ENCODE results near the gene SERHL2.
"Not testable (repeated sequence)": the region's sequence is repeated elsewhere in the genome, so short reads cannot be mapped to it uniquely, and the experiment has no call there.

The SERHL2 gene

DNA sequence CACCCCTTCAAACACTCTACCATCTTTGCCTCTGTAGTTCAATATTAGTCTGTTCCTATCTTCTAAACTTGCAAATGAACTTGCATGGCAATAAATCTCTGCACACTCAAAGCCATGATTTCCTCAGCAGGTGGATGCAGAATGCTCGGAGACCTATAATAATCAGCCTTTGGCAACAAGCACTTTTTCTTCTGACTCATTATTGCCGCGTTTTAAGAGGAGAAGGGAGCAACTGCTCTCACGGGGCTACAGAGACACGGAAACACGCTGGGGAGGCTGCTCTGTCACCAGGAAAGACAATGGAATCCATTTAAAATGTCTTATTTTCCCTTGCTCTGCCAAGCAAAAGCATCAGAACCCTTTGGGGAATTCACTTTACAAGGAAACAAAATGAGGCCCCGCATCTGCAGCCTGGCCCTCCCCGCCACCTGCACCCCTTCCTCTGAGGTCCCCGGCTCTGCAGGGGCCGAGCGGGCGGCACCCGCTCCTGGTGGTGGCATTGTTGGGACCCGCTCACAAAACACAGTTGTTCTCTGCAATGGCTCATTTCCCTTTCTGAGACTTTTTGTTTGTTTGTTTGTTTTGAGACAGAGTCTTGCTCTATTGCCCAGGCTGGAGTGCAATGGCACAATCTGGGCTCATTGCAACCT, 18.5 kb upstream of the SERHL2 start:
- DNase-seq (ENCODE audit: low read depth) = not testable (repeated sequence)

DNA sequence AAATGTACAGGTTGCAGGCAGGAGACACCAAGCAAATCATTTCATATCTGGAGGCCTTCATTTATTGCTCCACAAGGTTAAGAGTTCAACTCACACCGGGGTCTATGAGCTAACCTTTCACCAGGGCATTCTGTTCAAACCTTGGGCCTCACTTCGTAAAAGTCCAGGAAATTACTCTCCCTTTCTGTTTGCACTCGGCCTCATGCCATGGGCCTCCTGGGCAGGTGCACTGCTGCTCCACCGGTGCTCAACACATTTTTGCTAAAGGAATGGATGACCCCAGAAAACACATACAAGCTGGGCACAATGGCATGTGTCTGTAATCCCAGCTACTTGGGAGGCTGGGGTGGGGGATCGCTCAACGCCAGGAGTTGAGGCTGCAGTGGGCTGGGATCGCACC, 17.6 kb upstream of the SERHL2 start:
- DNase-seq (ENCODE audit: low read depth) = no peak

DNA sequence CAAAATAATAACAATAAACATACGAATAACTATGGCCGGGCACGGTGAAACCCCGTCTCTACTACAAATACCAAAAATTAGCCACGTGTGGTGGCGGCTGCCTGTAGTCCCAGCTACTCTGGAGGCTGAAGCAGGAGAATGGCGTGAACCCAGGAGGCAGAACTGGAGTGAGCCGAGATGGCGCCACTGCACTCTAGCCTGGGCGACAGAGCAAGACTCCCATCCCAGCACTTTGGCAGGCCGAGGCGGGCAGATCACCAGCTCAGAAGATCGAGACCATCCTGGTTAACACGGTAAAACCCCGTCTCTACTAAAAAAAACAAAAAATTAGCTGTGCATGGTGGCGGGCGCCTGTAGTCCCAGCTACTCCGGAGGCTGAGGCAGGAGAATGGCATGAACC, 17.1 kb upstream of the SERHL2 start:
- DNase-seq (ENCODE audit: low read depth) = not testable (repeated sequence)

DNA sequence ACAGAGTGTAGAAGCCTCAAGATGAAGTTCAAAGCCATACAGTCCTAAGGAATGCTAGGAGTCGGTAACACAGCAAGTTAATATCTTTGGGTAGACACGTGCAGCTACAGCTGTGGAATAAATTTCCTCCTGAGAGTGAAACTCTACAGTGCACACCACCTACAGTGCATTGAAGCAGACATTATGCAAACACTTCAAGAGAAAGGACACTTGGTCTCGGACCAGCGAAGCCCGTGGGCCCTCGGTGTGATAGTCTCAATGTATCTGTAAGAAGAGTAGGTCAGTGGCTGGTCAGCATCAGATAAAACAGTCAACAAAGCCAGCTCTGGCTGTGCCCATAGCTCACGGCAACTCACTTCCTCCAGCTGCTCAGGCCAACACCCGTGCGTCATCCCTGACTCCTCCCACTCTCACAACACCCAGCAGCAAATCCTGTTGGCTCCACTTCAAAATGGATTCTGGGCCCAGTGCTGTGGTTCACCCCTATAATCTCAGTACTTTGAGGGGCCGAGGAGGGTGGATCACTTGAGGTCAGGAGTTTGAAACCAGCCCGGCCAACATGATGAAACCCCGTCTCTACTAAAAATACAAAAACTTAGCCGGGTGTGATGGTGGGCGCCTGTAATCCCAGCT, 16.4 kb upstream of the SERHL2 start:
- not testable (repeated sequence) for DNase-seq (ENCODE audit: low read depth)

DNA sequence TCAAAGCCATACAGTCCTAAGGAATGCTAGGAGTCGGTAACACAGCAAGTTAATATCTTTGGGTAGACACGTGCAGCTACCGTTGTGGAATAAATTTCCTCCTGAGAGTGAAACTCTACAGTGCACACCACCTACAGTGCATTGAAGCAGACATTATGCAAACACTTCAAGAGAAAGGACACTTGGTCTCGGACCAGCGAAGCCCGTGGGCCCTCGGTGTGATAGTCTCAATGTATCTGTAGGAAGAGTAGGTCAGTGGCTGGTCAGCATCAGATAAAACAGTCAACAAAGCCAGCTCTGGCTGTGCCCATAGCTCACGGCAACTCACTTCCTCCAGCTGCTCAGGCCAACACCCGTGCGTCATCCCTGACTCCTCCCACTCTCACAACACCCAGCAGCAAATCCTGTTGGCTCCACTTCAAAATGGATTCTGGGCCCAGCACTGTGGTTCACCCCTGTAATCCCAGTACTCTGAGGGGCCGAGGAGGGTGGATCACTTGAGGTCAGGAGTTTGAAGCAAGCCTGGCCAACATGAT, 14.5 kb upstream of the SERHL2 start:
- DNase-seq (ENCODE audit: low read depth) = not testable (repeated sequence)

DNA sequence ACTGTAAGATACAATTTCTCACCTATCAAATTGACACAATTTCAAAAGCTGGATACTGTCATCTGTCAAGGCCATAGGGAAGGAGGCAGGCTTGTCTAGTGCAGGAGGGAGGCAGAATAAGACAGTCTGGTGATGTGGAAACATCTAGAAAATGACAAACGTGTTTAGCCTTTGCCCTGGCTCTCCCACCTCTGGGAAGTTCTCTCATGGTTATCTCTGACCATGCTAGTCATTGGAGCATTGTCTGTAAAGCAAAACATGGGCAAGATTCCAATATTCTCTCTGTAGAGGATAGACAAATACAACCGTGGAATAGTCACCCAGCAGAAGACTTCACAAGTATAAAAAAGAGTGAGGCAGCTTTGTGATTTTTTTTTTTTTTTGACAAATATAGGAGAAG, 9.1 kb upstream of the SERHL2 start:
- no peak for DNase-seq (ENCODE audit: low read depth)

DNA sequence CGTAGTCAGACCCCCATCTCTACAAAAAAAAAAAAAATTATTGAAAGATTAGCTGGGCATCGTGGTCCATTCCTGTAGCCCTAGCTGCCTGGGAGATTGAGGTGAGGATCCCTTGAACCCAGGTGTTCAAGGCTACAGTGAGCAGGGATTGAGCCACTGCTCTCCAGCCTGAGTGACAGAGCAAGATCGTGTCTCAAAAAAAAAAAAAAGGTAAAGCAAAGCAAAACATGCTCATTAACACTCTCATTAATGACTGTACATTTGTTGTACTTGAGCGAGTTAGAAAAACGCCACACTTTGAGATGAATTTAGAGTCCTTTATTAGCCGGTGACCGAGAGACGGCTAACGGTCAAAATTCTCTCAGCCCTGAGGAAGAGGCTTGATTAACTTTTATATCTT, 6.2 kb upstream of the SERHL2 start:
- no peak for DNase-seq (ENCODE audit: low read depth)

DNA sequence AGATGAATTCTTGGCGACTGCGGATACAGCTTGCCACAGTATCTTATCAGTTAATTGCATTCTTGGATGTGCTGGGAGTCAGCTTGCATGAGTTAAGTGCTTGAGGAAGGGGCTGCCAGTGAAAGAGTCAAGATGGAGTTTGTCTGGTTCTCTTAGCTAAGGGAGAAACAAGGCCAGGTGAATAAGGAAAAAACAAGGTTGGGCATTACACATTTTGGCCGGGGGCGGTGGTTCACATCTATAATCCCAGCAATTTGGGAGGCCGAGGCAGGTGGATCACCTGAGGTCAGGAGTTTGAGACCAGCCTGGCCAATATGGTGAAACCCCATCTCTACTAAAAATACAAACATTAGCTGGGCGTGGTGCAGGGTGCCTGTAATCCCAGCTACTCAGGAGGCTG, 5.6 kb upstream of the SERHL2 start:
- not testable (repeated sequence) for DNase-seq (ENCODE audit: low read depth)

DNA sequence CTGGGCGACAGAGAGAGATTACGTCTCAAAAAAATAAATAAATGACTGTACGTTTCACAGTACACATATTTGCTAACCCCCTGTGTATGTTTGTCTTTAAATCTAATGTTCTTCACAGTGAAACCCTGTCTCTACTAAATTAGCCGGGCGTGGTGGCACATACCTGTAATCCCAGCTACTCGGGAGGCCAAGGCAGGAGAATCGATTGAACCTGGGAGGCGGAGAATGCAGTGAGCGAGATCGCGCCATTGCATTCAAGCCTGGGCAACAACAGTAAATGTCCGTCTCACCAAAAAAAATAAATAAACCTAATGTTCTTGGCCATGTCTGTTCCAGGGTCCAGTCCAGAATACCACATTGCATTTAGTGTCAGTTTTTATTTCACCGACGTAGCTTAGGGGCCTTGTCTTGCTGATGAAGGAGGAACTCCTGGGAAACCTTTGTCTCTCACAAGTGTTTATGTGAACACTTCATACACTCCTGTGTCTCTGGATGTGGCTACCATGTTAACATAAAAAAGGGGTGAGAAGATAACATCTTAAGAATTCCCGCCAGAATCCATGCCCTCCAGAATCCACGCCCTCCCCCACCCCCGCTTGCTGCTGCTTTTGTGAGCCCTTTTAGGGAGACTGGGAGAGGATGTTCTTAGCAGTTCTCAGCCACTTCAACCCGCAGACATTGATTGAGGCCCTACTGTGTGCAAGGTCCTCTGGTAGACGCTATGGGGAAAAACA, 5.0 kb upstream of the SERHL2 start:
- DNase-seq (ENCODE audit: low read depth) = no peak

DNA sequence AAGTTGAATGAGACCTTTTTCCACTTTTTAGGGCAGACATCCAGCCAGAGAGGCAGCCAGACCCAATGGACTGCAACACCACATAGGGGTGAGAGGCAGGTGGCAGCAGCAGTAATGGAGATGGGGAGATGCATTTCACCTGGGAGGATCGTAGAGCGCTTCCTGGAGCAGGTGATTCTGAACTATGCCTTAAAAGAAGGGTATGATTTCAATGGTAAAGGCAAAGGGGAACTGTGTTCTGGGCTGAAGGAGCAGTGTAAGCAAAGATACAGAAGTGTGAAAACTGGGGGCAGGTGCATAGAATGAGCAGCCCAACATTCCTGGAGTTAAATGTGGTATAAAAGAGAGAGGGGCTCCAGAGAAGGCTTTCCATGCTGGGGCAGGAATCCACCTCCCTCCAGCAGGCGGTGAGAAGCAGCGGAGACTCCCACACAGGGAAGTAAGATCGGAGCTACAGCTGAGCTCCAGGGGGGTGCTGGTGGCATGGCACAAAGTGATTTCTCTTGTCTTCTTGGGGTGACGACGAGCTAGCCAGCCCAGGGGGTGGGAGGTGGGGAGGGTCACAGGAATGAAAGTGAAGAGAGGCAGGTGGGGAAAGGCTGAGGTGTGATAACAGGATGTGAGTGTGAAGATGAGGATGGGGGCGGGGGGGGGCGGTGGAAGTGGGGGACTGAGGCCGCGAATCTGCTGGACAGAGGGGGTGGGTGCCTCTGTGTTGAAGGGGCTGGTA, 4.3 kb upstream of the SERHL2 start:
- no peak for DNase-seq (ENCODE audit: low read depth)

DNA sequence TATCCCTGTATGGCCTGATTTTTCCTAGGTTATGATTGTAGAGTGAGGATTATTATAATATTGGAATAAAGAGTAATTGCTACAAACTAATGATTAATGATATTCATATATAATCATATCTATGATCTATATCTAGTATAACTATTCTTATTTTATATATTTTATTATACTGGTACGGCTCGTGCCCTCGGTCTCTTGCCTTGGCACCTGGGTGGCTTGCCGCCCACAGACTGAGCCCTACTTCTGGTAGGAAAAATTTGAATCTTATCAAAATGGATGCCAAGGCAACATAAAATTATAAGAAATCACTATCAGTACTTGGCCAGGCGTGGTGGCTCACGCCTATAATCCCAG, 1.5 kb upstream of the SERHL2 start:
- DNase-seq (ENCODE audit: low read depth) = not testable (repeated sequence)

DNA sequence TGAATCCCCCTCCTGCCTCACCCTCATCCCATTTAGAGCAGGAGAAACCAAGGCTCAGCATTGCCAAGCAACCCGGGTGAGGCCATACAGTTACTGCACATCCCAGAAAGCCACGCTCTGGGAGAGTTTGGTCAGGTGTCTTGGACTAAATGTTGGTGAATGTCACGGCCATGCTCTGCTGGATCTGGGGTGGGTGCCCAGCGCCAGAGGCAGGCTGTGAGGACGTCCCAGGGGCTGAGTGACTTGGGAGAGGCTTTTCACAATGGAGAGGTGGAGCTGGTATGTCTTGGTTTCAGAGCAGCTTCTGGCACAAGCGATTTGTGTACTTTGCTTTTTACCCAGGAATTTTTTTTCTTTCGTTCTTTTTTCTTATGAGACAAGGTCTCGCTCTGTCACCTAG, 6.6 kb downstream of the SERHL2 start:
- no peak for DNase-seq (ENCODE audit: low read depth)

DNA sequence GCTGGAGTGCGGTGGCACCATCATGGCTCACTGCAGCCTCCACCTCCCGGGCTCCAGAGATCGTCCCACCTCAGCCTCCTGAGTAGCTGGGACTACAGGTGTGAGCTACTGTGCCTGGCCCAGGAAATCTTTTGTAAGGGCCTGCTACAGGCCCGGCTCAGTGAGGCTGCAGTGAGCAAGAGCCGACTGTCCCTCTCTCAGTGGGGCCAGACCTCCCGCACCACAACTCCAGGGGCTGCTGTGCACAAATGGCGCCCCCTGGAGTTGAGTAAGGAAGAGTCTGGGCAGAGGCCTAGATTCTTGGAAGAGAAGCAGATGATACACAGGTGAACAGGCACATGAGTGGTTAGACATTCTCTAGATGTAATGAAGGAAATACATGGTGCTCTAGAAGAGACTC, 7.0 kb downstream of the SERHL2 start:
- no peak for DNase-seq (ENCODE audit: low read depth)

DNA sequence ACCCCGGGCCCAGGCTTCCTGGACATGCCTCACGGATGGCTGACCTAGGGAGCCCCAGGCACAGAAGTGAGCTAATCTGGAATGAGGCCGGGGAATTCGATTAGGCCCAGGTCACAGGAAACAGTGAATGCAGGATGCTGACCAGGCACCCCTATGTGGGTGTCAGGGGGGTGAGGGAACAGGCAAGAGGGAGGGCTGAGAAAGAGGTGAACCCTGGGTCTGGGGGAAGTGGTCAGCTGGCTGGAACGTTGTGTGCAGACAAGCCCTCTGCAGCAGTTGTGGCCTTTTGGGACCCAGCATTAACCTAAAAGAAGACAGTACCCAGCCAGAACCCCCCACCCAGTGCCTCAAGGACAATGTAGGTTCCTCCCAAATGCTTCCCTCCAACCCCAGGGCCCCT, 8.1 kb downstream of the SERHL2 start:
- DNase-seq (ENCODE audit: low read depth) = no peak

DNA sequence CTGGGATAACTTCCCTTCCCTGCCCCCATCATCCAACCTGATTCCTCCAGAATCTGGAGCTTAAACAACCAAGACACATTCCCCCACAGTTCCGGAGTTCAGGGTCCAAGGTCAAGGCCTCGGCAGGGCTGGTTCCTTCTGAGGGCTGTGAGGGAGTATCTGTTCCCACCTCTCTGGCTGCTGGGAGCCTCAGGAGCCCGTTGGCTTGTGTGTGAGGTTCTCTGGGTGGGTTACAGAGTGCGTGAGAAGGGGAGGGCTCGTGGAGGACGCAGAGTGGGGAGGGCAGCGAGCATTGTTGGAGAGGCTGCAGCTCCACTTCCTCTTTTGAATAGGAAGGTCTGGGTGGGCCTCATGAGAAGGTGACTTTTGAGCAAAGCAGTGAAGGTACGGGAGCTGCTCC, 8.5 kb downstream of the SERHL2 start:
- DNase-seq (ENCODE audit: low read depth) = no peak

DNA sequence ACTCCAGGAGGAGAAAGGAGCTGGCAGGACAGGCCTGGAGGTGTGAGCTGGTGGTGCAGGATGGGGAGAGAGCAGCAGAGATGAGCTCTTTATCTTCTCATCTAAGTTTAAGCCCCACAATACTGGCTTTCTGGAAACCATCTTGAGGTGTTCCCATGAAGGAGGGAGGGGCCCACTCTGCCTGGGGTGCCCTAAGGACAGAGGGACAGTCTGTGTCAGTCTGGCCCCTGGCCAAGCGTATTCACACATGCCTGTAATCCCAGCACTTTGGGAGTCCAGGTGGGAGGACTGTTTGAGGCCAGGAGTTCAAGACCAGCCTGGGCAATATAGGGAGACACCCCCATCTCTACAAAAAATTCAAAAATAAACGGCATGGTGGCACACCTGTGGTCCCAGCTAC, 8.9 kb downstream of the SERHL2 start:
- DNase-seq (ENCODE audit: low read depth) = no peak

DNA sequence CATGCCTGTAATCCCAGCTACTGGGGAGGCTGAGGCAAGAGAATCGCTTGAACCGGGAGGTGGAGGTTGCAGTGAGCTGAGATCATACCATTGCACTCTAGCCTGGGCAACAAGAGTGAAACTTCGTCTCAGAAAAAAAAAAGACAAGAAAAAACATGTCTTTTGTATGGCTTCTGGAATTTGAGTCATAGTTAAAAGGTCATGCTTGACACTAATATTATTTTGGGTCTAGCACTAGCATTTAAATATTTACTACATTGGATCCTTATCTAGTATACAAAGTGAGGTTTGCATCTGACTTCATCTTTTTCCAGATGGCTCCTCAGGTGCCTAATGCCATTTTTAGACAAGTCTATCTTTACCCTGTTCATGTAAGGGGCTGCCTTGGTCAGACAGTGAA, 10.2 kb downstream of the SERHL2 start:
- DNase-seq (ENCODE audit: low read depth) = not testable (repeated sequence)

DNA sequence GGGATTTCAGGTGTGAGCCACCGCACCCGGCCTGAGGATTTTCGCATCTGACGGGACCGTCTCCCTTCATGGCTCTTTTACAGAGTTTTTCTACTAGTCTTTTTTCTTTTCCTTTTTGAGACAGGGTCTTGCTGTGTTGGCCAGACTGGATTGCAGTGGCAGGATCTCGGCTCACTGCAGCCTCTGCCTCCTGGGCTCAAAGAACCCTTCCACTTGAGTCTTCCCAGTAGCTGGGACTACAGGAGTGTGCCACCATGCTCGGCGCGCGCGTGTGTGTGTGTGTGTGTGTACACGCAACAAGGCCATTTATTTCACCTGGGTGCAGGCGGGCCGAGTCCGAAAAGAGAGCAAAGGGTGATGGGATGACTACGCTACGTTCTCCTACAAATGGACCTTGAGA, 10.9 kb downstream of the SERHL2 start:
- DNase-seq (ENCODE audit: low read depth) = no peak

DNA sequence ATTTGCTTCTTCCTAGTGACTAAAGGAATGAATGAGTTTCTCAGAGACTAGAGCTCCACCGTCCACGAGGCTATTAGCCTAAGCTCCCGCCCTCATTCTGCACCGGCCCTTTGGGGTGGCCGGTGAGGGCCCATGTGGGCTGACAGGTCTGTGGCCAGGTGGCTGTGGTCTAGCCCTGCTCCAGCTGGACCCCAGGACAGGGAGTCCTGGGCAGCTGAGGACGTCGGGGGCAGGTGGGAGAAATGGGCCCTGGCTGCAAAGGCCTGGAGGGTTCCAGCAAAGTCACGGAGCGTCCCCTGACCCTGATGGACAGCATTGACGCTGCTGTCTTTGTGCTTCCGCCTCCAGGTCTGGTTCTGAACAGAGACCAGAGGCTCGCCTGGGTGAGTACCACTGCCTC, 12.2 kb downstream of the SERHL2 start:
- no peak for DNase-seq (ENCODE audit: low read depth)

DNA sequence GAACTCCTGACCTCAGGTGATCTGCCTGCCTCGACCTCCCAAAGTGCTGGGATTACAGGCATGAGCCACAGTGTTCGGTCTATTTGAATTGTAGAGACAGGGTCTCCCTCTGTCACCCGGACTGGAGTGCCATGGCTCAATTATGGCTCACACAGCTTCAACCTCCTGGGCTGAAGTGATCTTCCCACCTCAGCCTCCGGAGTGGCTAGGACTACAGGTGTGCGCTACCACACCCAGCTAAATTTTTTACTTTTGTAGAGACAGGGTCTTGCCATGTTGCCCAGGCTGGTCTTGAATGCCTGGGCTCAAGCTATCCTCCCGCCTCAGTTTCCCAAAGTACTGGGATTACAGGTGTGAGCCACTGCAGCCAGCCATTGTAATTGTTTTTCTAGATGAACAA, 14.2 kb downstream of the SERHL2 start:
- DNase-seq (ENCODE audit: low read depth) = not testable (repeated sequence)

DNA sequence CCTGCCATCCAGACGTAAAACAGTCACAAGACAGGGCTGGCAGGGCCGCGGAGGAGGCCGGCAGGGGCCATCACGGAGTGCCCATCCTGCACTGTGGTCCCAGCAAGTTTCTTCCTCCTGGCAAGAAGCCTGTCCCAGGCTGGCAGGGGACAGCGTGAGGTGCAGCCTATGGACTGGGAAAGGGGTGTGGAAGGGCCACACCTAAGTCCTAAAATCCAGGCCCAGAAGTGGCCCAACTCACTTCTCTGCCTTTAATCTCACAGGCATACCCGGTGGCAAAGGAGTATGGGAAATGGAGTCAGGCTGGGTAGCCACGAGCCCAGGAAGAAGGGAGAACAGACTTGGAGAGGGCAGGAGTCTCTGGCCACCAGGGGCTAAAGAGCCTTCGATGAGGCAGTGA, 16.8 kb downstream of the SERHL2 start:
- not testable (repeated sequence) for DNase-seq (ENCODE audit: low read depth)

DNA sequence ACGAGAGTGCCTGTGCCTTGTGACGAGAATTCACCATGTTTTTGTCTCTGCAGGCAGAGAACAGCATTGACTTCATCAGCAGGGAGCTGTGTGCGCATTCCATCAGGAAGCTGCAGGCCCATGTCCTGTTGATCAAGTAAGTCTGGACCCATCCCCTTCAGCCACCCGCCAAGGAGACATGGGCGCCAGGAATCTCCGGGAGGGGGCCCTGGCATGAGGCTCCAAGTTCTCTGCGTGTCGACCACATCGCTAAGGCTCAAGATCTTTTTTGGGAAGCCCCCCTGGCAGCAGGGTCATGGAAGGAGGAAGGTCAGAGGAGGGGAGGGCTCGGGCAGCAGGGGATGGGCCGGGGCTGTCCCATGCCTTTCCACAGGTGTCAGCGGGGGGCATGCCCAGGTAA, 17.3 kb downstream of the SERHL2 start:
- DNase-seq (ENCODE audit: low read depth) = not testable (repeated sequence)

DNA sequence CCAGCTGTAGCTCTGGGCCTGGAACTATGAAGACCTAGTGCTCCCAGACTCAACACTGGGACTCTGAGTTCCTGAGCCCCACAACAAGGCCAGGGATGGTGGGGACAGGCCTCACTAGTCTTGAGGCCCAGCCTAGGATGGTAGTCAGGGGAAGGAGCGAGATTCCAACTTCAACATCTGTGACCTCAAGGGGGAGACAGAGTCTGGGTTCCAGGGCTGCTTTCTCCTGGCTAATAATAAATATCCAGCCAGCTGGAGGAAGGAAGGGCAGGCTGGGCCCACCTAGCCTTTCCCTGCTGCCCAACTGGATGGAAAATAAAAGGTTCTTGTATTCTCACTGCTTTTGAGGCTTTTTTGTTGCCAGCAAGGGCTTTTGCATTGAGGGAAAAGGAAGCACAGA, 20.3 kb downstream of the SERHL2 start:
- not testable (repeated sequence) for DNase-seq (ENCODE audit: low read depth)

Data from HS-27A (cell line).